GM18909 (cell line): Measurements from ENCODE around the gene CEP70.
"Not testable (repeated sequence)": the region's sequence is repeated elsewhere in the genome, so short reads cannot be mapped to it uniquely, and the experiment has no call there.

Experiments used
- ATAC-seq: cut with Tn5 transposase; IDR thresholded peaks from one replicate; pipeline ENCODE4 v1.9.1; 2021; ENCODE audit warnings: mild to moderate bottlenecking; ENCODE audit not compliant: unreplicated experiment, poor library complexity

Gene CEP70, protein sequence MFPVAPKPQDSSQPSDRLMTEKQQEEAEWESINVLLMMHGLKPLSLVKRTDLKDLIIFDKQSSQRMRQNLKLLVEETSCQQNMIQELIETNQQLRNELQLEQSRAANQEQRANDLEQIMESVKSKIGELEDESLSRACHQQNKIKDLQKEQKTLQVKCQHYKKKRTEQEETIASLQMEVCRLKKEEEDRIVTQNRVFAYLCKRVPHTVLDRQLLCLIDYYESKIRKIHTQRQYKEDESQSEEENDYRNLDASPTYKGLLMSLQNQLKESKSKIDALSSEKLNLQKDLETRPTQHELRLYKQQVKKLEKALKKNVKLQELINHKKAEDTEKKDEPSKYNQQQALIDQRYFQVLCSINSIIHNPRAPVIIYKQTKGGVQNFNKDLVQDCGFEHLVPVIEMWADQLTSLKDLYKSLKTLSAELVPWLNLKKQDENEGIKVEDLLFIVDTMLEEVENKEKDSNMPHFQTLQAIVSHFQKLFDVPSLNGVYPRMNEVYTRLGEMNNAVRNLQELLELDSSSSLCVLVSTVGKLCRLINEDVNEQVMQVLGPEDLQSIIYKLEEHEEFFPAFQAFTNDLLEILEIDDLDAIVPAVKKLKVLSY

DNA sequence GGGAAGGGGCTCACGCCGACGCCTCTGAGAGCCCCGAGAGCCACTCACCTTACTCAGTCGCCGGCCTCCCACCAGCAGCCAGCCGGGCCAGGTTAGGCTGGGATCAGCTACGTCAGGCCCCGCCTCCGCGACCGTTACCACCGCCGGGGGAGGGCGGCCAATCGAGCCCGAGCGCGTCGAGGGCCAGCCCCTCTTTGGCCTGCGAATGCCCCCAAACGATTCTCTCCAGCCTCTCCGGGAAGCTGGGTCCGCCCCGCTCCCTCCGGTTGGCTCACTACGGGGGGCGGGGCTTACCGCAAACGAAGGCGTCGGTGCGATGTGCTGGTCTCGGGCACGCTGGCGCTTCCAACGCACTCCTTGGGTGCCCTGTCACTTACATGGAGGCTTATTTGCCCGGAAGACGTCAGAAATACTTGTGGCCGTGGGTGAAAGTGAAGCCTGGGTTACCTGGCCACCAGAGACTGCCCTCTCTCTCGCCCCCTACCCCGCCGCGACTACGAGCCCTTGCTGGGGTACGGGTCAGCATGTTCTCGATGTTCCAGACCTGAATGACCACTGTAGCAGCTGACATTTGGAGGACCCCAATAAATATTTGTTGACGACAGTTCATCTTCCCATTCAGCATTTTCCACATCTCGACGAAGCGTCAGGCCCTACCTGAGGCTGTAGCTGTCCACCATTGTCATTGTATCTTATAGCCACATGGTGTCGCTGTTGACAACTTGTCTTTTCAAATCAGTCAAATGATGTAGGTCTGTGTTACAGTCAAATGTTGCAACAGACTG is at the start of gene CEP70:
TSS of gene CEP70 (minus strand) at position 111 of the 785 bp plus-strand sequence. CDS start 21,333 bp downstream, outside the sequence.
- peak; percentile 88 for ATAC-seq

DNA sequence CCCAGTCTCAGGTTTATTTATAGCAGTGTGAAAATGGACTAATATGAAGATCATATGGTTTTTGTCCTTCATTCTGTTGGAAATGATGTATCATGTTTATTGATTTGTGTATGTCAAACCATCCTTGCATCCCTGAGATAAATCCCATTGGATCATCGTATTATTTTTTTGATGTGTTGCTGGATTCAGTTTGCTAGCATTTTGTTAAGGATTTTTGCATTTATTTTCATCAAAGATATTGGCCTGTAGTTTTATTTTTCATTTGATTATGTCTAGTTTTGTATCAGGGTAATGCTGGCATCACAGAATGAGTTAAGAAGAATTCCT is 48.8 kb upstream of the CEP70 start:
- ATAC-seq: no peak

DNA sequence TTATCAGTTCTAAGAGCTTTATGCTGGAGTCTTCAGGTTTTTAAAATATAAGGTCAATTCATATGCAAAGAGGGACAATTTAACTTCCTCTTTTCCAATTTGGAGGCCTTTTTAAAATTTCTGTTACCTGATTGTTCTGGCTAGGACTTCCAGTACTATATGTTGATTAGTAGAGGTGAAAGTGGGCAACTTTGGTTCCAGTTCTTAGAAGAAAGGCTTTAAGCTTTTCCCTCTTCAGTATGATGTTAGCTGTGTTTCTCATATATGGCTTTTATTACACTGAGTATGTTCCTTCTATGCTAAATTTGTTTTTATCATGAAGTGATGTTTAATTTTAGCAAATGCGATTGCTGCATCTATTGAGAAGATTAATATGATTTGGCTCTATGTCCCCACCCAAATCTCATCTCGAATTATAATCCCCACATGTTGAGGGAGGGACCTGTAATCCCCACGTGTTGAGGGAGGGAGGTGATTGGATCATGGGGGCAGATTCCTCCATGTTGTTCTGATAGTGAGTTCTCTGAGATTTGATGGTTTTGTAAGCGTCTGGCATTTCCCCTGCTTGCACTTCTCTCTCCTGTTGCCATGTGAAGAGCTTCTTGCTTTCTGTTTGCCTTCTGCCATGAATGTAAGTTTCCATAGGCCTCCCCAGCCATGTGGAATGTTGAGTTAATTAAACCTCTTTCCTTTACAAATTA is 48.3 kb upstream of the CEP70 start:
- ATAC-seq: no peak

DNA sequence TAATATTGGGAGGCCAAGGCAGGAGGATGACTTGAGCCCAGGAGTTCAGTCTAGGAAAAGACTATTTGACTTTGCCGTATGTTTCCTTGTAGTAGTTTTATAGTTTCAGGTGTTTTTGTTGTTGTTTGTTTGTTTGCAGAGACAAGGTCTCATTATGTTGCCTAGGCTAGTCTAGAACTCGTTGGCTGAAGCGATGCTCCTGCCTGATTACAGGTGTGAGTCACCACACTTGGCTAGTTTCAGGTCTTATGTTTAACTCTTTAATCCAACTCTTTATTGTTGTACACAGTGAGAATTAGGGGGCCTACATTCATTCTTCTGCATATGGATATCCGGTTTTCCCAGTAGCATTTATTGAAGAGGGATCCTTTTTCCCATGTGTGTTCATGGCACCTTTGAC is 46.5 kb upstream of the CEP70 start:
- ATAC-seq: no peak

DNA sequence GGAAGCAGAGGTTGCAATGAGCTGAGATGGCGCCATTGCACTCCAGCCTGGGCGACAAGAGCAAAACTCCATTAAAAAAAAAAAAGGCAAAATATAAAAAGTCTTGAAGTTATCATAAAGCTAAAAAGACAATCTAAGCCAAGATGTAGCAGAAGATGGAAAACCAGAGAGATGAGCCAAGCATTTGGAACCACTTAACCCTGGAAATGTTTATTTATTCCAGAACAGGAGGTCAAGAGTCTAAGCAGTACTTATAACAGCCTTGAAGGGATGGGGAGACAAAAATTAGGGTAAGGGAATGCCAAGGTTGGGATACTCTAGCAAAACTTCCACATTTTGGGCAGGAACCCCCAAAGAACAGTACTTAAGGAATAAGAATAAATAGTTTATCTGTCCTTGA is 44.6 kb upstream of the CEP70 start:
- ATAC-seq: no peak

DNA sequence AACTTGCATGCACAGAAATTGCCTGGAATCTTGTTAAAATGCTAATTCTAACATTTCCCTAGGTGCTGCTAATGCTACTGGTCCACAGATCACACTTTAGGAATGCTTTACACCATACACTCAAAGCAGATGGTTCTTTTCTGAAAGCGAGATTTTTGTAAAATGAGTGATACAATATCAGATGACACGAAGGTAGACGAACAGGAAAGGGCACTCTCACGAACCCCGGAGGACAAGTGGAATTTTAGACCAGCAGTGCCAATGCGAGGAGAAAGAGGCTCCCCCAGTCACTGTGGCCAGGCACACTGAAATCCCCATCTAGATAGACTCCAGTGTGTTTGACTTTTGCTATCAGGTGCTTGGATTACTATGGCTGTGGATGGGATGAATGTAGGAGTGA is 35.5 kb upstream of the CEP70 start:
- no peak for ATAC-seq

DNA sequence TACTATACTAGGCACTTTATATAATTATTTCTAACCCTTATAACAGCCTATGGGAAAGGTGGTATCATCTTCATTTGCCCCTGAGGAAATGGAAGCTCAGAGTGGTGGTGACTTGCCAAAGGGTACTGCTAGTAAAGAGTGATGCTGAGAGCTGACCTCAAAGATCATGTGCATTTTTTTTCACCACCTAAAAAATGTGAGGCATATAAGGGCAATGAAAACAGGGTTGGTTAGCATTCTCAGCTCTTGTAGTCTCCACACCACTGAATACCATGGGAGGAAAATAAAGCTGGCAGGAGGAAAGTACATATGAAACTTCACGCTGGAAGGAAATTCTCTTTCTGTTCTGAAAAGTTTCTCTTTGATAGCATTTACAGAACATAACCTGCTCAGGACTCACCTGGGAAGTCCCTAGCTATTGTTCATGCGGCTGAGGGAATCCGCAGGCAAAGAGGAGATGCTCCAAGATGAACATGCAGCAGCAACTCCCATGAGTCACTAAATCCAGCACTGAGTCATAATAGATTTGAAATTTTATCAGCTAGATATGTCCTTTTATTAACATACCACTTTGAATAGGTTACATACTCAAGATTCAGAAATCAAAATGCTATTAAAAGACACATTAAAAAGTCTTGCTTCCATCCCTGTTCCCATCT is 31.8 kb upstream of the CEP70 start:
- ATAC-seq: no peak

DNA sequence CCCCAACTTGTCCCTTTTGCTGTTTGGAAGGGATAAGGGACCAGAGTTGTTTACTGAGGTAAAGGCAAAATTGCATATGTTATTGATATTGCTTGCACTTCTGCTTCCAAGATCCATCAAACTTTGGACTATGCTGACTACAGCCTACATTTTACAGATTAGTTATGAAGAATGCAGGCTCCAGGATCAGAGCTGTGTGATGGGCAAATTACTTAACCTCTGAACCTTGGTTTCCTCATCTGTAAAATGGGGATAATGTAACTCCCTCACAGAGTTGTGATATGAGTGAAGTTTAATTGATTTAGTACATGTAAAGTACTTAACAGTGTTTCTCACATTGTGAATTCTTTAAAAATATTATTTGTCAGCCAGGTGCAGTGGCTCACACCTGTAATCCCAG is 30.5 kb upstream of the CEP70 start:
- no peak for ATAC-seq

DNA sequence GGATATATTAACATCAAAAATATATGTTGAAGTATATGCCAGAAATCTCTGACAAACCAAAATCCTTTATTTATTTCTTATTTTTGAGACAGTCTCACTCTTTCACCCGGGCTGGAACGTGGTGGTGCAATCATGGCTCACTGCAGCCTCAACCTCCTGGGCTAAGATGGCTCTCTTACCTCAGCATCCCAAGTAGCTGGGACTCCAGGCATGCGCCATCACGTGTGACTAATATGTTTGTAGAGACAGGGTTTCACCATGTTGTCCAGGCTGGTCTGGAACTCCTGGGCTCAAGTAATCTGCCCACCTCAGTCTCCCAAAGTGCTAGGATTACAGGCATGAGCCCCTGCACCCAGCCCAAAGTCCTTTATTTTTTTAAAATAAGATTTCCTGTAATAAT is 26.4 kb upstream of the CEP70 start:
- no peak for ATAC-seq

DNA sequence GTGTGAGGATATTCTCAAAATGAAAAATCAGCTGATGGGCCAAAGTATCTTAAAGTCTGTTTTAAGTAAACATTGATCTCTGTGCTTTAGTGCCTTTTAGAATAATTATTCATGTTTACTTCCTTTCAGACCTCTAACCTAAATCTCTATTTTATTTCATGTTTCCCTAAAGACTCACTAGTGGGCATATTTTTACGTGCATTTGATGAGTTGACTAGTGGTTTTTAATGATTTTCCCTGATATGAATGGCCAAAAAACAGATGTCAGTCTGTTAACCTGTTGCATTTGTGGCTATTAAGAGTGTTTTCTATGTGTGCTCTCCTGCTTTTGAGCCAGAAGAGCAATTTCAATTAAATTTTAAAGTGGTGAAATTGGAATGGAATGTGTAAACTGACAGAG is 21.4 kb upstream of the CEP70 start:
- no peak for ATAC-seq

DNA sequence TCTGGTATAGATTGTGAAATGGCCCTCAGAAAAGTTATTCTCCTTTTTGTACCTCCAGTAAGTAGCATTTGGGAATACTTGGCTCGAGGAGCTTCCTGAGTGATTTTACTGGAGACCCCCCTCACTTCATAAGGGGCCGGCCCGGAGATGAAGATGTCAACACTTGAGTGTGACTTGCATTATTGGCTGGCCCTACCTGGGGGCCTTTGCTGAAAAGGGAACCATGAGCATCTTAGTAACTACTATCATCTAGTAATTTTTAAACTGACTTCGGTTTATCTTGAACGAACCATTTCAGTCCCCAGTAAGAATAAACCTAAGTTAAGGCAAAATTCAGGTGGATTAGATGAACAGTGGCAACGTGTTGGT is 15.8 kb upstream of the CEP70 start:
- no peak for ATAC-seq

DNA sequence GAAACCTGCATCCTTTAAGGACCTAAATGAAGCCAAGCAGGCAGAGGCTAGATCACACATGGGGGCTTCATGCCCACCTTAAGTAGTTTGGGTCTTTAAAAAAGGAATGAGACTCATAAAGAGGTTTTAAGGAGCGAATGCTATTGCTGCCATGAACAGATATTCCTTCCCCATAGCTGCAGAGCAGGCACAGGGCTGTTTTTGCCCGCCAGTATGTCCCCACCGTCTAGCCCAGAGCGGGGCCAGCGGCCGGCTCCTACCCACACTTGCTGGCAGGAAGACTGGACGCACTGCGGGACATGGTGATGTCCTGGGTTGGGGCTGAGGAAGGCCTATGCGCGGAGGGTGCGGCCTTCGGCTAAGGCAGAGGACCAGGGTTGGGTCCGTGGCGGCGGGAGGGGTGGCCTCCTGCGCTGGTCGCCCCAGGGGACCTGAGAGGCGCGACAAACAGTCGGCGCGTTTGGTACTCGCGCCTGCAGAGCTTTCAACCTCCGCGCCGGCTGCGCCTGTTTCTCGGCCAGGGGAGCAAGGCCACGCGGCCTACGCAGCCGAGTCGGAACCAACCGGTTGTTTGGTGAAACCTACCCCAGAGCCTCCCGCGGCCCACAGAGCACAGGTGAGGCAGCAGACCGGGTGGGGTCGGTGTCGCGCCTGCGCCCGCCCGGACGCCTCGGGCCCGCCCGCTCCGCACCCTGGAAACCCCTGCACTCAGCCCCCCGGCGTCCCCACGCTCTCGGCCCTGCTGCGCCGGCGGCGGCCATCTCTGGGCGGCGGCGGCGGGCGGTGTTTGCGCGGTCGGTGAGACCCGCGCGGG is 14.5 kb upstream of the CEP70 start, which contains the start of gene FAIM:
TSS of gene FAIM (plus strand) at position 450 of the 814 bp plus-strand sequence. CDS start 10,956 bp downstream, outside the sequence.
- peak; percentile 79 for ATAC-seq

DNA sequence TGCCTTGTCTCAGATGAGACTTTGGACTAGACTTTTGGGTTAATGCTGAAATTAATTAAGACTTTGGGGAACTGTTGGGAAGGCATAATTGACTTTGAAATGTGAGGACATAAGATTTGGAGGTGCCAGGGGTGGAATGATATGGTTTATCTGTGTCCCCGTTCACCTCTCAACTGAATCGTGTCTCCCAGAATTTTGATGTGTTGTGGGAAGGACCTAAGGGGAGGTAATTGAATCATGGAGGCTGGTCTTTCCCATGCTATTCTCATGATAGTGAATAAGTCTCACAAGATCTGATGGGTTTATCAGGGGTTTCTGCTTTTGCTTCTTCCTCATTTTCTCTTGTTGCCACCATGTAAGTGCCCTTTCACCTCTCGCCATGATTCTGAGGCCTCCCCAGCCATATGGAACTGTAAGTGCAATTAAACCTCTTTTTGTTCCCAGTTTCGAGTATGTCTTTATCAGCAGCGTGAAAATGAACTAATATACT is 10.1 kb upstream of the CEP70 start:
- not testable (repeated sequence) for ATAC-seq

DNA sequence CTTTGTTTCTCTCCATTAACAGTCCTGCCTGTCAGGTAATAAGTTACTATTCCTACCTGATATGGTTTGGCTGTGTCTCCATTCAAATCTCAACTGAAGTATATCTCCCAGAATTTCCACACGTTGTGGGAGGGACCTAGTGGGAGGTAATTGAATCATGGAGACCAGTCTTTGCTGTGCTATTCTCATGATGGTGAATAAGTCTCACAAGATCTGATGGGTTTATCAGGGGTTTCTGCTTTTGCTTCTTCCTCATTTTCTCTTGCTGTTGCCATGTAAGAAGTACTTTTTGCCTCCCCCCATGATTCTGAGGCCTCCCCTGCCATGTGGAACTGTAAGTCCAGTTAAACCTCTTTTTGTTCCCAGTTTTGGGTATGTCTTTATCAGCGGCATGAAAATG is 7.6 kb upstream of the CEP70 start:
- not testable (repeated sequence) for ATAC-seq

DNA sequence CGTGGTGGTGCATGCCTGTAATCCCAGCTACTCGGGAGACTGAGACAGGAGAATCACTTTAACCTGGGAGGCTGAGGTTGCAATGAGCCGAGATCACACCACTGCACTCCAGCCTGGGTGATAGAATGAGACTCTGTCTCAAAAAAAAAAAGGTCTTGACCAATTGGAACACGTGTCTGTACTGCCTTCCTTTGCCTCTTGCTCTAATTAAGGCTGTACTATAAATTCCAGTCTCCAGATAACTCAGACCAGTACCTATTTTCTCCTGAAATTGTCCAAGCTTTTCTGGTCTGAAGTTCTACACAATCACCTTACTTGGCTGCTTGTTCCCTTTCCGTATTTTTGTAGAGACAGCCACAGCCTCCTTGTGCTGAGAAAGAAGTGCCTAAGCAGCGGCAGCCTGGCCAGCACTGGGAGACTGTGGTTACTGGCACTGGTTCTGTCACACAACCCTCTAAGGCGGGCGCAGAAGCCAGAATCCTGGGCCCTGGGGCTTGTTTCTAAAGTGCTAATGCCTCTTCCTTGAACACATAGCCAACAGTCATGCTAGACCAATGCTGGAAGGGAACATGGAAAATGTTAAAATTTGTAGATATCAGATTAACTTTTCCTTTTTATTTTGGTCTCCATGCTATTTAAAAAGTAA is 6.2 kb upstream of the CEP70 start:
- no peak for ATAC-seq

DNA sequence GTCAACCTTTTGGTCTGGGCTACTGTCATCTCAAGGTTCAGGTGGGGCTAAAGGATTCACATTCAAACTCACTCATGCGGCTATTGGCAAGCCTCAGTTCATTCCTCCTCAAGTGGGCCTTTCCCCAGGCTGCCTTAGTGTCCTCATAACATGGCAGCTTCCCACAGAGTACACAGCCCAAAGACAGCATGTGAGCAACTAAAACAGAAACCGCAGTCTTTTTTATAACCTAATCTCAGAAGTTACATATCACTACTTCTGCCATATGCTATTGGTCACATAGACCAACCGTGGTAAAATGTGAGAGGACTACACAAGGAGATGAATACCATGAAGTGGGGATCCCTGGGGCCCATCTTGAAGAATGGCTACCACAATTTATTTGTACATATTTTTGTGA is 4.5 kb upstream of the CEP70 start:
- no peak for ATAC-seq

DNA sequence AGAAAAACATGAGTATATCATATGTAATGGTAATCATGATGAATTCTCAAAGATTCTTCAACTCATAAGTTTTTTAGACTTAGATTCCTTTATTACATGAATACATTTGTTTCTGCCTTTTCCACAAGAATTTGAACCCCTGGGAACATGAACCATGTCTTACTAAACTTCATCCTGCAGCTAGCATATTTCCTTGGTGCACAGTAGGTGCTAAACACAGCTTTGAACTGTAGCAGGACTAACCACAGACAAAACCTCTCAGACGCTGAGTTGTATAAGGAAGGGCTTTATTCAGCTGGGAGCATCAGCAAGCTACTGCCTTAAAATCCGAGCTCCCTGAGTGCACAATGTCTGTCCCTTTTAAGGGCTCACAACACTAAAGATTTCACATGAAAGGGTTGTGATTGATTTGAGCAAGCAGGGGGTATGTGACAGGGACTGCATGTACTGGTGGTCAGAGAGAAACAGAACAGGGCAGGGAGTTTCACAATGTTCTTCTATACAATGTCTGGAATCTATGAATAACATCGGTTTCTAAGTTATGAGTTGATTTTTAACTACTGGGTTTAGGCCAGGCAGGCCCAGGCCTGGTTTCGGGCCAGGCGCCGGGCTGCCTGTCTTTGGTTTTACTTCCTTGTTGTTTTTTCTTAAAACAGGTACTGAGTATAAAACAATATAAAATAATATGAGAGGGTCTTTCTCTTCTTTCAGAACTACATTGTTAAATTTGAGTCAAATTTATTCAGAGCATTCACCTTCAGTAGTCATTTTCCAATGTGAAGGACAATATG is 3.3 kb upstream of the CEP70 start:
- ATAC-seq: not testable (repeated sequence)
